GM19438 (cell line): ENCODE results near the gene RABL3.
"Not testable (repeated sequence)": the region's sequence is repeated elsewhere in the genome, so short reads cannot be mapped to it uniquely, and the experiment has no call there.

Experiments used
- ATAC-seq: cut with Tn5 transposase; IDR thresholded peaks from one replicate; pipeline ENCODE4 v1.9.1; 2021; ENCODE audit warnings: low read depth; ENCODE audit not compliant: unreplicated experiment

Gene RABL3

DNA sequence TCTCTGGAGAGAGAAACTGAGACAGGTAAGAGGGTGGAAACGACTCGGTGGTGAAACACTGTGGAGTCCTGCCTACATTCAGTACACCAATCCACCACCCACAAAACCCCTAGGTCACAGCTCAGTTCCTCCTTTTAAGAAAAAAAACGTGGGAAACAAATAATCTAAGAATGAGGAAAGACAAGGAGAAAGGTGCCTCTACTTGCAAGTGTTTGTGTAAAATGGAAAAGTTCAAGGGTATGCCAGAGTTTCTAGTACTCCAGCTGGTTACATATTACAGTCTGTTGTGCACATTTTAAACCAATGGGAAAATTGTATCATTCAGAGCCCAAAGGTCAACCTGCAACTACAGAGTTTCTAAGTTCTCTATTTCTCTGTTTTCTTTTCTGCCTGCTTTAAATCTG, 92.5 kb downstream of the RABL3 start:
- no peak for ATAC-seq

DNA sequence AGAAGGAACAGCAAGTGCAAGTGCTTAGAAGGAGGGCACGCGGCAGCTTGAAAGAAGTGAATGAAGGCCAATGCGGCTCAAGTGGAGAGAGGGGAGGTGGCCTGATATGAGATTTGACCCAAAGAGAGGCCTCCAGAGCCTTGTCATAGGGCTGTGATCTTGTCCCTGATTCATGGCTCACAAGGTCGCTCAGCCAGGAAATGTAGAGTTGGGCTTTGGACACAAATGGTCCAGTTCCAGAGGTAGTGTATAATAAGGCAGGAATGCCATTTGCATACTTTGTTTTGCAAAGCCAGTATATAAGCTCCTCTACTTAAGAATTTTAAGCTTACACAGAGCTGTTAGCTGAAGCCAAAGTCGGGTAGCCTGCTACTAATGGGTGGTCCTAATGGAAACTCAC, 94.0 kb downstream of the RABL3 start:
- no peak for ATAC-seq

DNA sequence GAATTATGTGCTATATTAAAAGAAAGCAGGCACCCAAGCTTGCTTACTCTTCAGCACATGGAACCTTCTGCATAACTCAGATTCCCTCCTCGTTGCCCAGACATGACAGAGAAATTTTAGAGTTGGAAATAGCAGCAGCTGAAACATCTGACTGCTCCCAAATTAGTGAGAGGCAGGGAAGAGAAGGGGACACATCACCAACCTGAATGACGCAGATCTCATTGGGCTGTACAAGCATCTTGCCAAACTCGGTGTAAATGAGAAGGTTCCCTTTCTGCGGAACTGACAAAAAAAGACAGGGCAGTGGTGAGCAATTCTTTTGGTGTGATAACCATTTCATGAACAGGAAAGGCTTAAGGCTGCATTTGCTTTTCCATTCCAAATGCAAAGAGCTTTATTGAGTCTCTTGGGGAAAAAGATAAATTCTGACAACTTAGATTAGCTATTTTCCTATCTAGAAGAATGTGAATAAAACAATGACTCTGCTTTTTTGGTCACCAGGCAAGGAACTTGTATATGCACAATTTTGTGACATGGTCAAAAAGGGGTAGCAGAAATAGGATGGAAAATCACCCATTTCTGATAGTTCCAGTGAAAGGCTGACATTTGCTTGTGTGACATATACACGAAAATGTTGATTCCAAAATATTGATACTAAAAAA, 95.4 kb downstream of the RABL3 start:
- no peak for ATAC-seq

DNA sequence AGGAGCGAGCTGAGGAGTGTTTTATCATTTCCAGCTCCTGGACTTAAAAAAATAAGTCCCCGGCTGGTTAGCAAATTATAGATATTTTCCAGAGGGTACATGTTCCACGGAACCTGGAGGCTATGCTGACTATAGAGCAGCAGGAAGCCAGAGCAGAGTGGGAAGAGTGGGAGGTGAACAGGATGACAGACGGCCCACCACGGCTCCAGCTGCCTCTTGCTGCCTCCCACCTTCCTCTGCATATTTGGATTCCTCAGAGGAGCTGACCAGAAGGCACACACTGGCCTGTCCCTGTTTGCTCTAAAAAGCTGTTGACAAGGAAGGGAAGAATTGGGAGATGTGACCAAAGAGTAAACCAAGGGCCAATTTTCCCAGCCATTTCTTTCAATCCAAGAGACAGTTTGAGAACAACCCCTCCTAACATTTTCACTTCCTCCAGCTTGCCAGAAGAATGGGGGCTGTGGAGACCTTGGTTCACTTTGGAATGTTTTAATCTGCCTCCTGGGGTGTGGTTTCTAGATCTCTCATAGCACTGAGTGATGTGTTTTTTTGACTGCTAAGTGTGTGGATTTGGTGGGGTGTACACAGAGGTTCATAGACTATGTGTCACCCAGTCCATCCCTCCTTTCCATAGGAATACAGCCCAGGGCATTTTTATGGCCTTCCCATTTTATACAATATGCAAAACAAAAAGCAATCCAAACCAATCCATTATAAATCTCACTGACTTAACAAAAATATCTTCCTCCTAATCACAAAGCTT, 97.1 kb downstream of the RABL3 start:
- no peak for ATAC-seq

DNA sequence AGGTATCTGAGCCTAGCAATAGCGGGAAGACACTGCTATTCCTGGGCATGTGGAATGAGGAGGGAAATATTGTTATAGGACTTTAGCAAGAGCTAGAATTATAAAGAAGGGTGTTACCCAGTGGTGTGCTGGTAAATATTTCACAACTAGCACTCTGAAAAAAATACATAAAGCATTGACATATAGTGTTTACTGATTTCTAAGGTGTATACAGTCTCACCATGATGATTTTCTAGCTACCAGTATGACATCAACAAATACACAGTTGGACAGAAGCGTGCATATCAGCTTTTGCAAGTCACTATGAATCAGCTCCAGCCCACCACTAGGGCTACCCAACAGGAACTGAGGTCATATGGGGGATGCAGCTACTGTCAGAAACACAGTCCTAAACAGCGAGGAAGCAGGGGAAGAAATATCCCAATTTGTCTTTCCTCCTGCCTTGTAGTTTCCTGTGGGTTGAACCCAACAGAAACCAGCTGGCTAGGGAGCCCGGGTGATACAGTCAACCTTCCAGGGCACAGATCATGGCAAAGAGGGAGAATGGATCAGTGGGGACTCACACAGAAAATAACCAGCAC, 99.9 kb downstream of the RABL3 start:
- no peak for ATAC-seq

DNA sequence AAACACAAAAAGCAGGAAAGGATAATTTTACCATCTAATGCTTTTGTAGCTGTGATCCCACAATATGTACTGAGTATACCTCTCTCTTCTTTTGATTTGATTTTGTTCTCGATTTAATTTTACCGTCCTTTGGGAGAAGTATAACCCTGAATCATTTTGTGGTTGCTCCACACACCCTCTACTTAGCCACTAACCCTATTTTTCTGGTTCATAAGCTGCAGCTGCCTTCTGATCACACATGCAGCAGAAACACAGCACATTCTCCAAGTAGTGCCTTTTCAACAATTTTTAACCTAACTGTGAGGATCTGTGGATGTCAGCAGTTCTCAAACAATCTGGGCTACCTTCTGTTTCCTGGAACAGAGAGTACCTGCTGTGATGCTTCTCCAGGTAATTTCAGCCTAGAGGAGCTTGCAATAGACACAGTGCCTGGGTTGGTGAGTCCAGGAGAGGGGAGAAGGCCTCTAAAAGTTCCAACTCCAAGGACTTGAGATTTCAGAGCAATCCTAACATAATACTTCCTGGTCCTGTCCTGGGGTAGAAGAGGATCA, 100.5 kb downstream of the RABL3 start:
- ATAC-seq: no peak

DNA sequence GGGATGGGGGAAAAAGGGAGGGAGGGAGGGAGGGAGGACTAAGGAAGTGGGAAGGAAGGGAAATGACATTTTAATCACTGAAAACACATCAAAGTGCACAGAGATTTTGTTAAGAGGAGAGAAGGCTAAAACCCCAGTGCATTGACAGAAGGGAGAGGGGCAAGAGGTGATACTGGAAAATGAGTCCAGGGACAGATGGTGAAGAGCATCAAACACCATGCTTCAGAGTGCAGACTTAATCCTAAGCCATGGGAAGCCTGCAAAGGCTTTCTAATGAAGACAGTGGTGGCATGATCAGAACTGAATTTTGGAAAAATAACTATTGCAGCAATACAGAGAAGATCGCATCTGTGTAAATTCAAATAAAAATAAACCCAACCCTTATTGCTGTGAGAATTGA, 102.1 kb downstream of the RABL3 start:
- ATAC-seq: no peak

DNA sequence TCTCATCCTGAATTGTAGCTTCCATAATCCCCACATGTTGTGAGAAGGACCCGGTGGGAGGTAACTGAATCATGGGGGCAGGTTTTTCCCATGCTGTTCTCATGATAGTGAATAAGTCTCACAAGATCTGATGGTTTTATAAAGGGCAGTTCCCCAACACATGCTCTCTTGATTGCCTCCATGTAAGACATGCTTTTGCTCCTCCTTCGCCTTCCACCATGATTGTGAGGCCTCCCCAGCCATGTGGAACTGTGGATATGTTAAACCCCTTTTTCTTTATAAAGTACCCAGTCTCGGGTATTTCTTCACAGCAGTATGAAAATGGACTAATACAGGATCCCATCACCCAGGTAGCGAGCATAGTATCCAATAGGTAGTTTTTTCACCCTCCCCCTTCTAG, 103.5 kb downstream of the RABL3 start:
- ATAC-seq: not testable (repeated sequence)

DNA sequence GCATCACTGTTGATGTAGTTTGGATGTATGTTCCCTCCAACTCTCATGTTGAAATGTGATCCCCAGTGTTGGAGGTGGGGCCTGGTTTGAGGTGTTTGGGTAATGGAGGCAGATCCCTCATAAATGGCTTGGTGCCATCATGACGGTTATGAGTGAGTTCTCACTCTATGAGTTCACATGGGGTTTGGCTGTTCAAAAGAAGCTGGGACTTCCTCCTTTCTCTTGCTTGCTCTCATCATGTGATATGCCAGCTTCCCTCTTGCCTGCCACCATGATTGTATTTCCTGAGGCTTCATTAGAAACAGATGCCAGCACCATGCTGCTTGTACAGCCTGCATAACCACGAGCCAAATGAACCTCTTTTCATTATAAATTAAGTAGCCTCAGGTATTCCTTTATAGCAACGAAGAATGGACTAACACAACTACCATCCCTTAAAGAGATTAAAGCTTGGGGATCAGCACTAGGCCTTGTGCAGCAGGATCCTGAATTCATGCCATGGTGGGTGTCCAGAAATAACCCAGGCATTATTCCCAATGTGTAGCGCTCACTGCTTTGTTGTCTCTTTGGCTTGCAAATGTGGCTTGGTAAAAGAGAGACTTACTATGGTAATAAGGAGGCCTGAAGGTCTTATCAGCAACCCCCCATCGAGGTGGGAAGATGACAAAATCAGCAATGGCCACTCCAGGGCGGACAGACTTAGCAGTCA, 104.3 kb downstream of the RABL3 start:
- no peak for ATAC-seq

DNA sequence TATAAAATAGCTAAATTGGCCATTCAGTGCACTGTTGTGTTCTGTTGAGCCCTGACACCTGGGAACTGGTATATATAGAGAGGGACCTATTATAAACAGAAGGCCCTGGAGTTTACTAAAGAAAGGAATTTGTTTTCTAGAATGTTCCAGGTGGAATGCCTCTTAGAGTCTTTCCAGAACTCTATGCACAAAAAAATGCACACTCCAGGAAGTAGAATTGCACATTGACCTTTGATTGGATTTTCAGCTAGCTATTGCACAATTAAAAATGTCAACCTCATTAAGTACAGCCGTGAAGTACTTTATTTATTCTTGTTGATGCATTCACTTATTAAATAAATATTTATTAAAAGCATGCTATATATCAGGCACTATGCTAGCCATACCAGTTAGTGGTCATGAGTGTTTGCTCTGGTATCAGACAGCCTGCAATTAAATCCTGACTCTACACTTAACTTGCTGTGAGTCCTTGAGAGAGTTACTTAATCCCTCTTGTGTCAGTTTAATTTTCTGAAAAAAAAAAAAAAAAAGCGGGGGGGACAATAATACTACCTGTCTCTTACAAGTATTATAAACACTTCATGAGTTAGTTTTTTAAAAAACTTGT, 105.4 kb downstream of the RABL3 start:
- no peak for ATAC-seq
